GM12865 (cell line): ENCODE measurements around the gene GALNT18.
A peak's percentile ranks its signal among the peaks of the same experiment; 100 is the strongest.

Experiments used
- DNase-seq: peaks from one replicate; pipeline ENCODE4 v3.0.0; 2010; ENCODE audit warnings: low read depth
- H3K4me3 ChIP-seq: 2 replicates; pipeline ENCODE4 v1.5.1; 2011; ENCODE audit warnings: mild to moderate bottlenecking, low read depth, low read length, control low read depth
- TF ChIP-seq, protein P1 (sequence below): IDR thresholded peaks from 2 replicates; pipeline ENCODE4 v1.5.1; 2011; ENCODE audit warnings: low read length, control low read depth, low read depth, inconsistent platforms; ENCODE audit not compliant: insufficient read depth; ENCODE audit errors: missing control alignments

The GALNT18 gene

DNA sequence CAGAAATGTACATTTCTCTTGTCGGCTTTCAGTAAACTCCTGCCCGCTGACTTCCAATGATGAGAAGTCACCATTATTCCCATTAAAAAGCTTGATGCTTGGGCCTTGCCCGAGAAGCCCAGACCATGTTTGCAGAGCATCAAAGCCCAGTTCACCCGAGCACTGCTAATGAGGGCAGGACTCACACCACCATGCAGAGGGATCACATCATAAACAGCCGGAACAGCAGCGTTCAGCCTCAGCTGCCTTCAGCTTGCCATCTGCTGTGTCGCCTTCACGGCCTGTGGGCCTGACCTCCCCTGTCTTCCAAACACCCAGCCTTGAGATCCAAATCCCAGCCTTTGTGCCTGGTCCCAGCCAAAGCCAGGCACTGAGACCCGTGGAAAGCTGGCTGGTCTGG lies 163.3 kb downstream of the GALNT18 start:
- no peak for DNase-seq
- TF ChIP-seq, protein P1, sequence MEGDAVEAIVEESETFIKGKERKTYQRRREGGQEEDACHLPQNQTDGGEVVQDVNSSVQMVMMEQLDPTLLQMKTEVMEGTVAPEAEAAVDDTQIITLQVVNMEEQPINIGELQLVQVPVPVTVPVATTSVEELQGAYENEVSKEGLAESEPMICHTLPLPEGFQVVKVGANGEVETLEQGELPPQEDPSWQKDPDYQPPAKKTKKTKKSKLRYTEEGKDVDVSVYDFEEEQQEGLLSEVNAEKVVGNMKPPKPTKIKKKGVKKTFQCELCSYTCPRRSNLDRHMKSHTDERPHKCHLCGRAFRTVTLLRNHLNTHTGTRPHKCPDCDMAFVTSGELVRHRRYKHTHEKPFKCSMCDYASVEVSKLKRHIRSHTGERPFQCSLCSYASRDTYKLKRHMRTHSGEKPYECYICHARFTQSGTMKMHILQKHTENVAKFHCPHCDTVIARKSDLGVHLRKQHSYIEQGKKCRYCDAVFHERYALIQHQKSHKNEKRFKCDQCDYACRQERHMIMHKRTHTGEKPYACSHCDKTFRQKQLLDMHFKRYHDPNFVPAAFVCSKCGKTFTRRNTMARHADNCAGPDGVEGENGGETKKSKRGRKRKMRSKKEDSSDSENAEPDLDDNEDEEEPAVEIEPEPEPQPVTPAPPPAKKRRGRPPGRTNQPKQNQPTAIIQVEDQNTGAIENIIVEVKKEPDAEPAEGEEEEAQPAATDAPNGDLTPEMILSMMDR, result no peak
- no peak overlapping the region for H3K4me3 ChIP-seq

DNA sequence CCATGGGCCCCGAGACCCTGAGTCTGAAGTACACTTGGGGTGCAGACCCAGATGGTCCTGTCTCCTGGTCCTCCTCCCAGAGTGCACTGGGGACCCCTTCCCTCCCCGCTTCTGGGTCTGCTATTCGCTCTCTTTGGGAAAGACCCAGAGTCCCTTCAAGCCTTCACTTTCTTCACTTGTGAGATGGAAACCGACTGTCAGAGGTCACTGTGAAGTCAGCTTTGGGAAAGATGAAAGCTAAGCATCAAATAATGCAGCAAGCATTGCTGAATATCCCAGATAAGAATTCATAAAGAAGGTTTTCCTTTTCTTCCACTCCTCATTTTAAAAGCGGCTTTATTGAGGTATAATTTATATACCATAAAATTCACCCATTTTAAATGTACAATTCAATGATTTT lies 163.8 kb downstream of the GALNT18 start:
- no peak overlapping the region for H3K4me3 ChIP-seq
- TF ChIP-seq, protein P1, result no peak
- no peak for DNase-seq

DNA sequence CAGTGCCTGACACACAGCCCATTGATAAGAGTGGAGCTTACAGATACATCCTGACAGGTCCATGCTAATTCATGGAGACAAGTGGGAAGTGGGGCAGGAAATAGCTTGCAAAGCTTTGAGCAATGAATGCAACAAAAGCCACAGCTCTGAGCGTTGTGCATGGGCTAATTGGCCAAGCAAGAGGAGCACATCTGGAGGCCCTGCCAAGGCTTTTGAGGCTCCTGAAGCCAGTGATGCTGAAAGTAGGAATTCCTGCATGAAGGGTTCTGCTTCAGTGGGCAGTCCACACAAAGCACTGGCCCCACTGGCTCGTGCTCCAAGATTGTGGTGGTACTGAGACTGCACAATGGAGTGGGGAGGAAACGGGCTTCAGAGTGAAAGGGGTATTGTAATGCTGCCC lies 164.9 kb downstream of the GALNT18 start:
- TF ChIP-seq, protein P1, result no peak
- no peak overlapping the region for H3K4me3 ChIP-seq
- DNase-seq, result no peak

DNA sequence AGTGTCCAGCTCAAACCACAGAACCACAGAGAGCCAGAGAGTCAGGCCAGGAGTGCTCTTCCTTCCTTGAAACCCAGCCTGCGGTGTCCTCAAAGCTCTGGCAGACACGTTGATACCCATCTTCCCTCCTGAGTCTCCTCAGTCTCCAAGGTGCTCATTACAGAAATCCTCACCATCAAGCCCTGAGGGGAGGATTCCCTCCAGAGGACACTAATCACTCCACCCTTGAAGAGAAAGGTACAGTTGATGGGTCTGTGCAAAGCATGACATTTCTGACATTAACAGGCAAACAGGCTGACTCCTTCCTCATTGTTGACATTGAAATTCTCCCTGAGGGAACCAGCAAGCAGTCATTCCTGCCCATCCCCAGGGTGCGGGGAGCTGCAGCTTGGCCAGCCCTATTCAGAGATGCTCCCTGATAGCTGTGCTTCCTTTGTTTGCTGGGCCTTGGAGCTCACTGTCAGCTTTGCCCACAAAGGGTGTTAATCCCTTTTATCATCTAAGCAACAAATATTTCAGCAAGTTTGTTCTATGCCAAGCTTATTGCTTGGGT lies 167.1 kb downstream of the GALNT18 start:
- TF ChIP-seq, protein P1, result no peak
- no peak overlapping the region for H3K4me3 ChIP-seq
- no peak for DNase-seq

DNA sequence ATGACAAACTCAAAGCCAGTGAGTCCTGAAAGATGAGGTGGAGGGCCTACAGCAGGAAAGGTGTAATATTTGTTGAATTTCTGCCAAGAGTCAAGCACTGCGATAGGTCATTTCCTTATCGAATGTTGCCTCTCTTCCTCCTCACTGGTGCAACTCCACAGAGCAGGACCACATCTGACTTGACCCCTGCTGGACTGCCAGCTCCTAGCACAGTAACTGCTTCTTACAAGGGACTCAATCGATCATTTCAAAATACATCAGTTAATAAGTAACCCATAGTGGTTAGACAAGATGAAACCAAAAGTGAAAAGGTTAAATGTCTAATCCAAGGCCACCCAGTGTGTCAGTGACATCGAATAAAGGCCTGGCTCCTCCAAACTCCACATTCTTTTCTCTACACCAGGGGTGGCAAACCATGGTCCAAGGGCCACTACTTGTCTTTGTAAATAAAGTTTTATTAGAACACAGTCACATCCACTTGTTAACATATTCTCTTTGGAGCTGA lies 170.3 kb downstream of the GALNT18 start:
- H3K4me3 ChIP-seq, result no peak overlapping the region
- TF ChIP-seq, protein P1, result no peak
- peak; percentile 24 for DNase-seq

DNA sequence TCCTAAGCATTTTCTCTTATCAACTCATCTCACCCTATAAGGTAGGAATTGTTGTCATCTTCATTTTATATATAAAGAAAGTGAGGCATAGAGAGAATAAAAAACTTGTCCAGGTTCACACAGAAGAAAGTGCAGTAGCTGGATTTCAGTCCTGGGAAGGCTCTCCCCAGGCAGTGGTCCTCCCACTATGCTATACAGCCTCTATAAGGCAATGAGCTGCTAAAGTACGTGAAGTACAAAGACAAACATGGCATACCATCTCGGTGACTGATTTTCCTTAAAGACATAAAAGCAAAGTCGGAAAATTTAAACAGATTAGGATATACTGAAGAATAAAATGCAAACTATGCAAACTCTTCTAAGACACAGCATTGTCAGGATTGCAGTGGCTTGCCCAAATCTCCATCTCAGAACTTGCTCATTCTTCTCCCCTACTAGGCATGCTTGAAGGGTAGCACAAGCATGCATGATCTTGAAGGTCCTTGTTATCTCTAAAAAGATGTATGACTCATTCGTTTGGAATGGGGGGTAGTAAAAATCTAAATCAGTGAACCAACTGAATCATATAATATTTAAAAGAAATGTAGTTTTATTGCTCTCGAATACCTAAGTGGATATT lies 171.0 kb downstream of the GALNT18 start:
- no peak overlapping the region for H3K4me3 ChIP-seq
- TF ChIP-seq, protein P1, result no peak
- no peak for DNase-seq

DNA sequence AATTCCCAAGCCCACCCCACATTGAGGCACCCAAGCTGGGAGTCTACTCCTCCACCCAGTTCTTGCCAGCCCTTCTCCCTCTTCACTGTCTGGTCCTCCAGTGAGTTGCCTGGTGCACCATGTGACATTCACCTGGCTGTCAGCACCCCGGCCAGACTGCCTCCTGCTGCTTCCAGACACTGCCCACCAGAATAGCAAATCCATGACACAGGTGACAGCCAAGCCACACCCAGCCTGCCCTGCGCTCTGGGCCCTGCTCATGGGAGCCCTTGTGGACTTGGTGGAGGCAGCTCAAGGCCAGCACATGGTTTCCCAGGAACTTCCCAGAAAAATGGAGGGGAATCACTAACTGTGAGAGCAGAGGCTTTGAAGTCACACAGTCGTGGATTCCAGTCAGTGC lies 172.5 kb downstream of the GALNT18 start:
- H3K4me3 ChIP-seq, result no peak overlapping the region
- DNase-seq, result no peak
- TF ChIP-seq, protein P1, result no peak
